NCI-H187 treated with DMSO at 0.1 percent for 48 hours (cell line): ENCODE data around the gene WASHC4.

ENCODE experiments used
- DNase-seq: peaks from one replicate; lab custom pipeline; 2025; lab: John Stamatoyannopoulos, UW

The WASHC4 gene

DNA sequence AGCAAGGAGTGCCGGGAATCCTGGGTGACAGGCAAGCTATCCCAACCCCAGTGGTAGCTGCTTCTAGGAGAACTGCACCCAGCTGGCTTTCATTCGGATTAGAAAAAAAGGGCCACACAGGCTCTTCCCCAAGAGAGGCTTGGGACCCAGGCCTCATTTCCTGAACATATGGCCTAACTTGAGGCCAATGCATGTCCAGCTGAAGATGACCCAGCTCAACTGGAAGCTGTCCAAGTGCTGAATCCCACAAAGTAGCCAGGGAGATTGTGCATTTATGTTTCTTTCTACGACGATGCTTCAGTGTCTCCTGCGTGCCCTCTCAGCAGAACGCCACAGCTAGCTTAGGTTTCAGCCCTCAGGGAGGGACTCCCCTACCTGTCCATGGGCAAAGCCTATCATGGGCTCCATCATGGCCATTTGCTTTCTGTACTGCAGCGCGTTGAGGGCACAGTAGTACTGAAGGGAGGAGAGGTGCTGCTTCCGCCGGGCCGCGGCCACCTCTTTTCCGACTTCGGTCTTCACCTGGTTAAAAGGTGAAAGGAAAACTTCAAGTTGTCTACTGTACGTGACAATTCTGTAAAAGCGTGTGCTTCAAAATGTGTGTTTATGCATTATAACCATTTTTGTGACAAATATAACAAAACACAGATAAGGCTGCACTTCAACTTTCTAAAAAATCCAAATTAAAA lies 99.3 kb downstream of the WASHC4 start:
- no peak for DNase-seq

DNA sequence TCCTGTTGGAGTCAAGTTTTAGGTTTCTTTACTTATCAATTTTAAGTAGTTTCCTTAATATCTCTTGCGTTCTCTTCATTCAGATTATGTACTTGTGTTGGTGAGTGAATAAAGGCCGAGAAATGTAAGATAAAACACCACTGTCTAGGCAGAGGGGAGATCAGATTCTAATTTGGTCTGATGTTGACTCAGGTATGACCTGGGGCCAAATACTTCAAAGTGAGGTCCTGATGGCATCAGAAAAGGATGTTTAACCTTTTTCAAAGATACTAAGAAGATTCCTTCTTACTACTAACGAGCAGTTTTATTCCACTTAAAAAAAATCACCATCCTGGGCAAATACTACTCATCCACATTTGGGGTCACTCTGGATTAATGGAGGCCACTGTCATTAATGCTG lies 101.6 kb downstream of the WASHC4 start:
- DNase-seq, result no peak

DNA sequence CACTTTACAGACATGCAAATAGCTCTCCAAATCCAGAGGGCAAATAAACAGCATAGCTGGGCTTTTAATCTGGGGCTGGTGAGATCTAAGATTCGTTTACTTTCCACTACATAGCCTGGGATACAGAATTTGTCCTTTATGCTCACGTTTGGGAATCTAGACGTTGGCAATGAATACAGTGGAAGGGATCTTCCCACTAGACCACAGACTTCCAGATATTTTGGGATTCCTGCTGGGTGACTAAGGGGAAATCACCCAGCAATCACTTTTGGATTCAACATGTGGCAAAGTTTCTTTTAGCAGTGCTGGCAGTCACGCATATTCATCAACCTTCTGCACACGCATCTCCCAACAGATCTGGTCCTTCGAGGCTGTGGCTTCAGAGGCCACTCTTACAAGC lies 104.9 kb downstream of the WASHC4 start:
- DNase-seq, result no peak

DNA sequence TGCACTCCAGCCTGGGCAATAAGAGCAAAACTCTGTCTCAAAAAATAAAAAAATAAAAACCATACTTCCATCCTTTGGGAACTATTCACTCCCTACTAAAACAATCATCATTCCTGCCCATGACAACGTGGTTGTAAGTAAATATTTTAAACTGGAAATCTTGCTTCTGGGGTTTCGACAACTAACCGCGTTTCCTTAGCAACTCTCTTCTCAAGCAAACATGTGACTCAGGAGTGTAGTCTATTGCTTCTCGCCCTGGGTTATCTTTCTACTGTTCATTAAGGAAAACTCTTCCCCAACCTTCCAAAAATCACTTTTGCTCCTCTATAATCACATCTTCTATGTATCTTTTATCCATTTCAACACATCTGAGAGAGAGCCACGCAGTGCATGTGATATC lies 106.6 kb downstream of the WASHC4 start:
- DNase-seq, result no peak

DNA sequence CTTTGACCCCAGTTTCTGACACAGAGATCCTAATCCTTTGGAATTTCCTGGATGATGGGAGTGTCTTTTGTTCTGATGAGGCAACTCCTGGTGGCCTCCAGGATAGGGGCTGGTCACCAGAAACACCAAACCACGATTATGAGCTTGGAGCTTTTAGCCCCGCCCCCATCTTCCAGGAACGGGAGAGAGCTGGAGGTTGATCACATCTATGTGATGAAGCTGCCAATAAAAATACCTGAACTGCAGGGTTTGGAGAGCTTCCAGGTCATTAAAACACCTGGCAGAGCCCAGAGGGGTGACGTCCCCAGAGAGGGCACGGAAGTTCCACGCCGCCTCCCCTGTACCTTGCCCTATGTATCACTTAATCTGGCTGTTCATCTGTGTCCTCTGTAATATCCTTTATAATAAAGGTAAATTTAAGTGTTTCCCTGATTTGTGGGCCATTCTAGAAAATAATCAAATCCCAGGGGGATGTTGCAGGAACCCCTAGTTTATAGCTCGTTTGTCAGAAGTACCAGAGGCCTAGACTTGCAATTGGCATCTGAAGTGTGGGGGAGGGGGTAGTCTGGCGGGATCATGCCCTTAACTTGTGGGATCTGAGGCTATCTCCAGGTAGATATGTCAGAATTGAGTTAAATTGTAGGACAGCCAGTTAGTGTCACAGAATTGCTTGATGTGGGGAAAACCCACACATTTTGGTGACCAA lies 107.3 kb downstream of the WASHC4 start:
- DNase-seq, result no peak

GRCh38 chr12:105218434-105218833 lies 110.9 kb downstream of the WASHC4 start:
- DNase-seq, result no peak
